ENCODE data around the gene PCDH17. TPM values are rescaled to one million over a fixed set of nuclear protein-coding genes. Genes with fewer than 3 reads are reported as not detected.

The PCDH17 gene
- total RNA-seq, 4 donors from 2014 or later = 4.6 to 10.8 (median 7.4) TPM

DNA sequence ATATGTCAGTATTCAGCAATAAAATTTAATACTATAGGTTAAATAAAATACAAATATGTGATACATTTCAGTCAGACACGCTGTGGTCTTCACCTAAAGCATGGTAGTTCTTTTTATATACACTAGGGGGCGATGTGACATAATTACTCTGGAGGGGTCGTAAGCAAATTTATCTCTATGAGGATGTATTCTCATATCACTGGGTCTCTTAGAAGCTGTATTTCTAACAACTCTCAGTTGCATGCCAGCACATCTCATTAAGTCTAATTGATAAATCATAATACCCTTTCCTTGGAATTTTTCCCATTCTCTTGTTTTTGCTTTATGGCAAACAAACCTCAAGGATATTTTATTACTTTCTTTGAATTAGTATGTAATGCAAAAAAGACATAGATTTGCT, 3.9 kb upstream of the PCDH17 start:
- no peaks in the 10 kb centered on the region for H3K36me3 ChIP-seq
- no peak overlapping the region for H3K4me3 ChIP-seq
- TF ChIP-seq, protein P1, sequence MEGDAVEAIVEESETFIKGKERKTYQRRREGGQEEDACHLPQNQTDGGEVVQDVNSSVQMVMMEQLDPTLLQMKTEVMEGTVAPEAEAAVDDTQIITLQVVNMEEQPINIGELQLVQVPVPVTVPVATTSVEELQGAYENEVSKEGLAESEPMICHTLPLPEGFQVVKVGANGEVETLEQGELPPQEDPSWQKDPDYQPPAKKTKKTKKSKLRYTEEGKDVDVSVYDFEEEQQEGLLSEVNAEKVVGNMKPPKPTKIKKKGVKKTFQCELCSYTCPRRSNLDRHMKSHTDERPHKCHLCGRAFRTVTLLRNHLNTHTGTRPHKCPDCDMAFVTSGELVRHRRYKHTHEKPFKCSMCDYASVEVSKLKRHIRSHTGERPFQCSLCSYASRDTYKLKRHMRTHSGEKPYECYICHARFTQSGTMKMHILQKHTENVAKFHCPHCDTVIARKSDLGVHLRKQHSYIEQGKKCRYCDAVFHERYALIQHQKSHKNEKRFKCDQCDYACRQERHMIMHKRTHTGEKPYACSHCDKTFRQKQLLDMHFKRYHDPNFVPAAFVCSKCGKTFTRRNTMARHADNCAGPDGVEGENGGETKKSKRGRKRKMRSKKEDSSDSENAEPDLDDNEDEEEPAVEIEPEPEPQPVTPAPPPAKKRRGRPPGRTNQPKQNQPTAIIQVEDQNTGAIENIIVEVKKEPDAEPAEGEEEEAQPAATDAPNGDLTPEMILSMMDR (IDR thresholded peaks at IDR 0.05) = peak; percentile 44 to 63 (median 52)
- TF ChIP-seq POLR2A (IDR thresholded peaks at IDR 0.05) = no peak
- no peak overlapping the region for H3K27ac ChIP-seq
- H3K9me3 ChIP-seq = no peaks in the 10 kb centered on the region
- no peak for DNase-seq (ENCODE audit: low spot score in 2 of 2)
- H3K27me3 ChIP-seq = peaks cover 0 to 45% of the 10 kb centered on the region in 2 donors
- WGBS, 2 donors = 3 to 4% methylated on average over 3 of the region's 3 CpGs
- H3K4me1 ChIP-seq = peaks cover 0 to 37% (median 10%) of the 10 kb centered on the region in 4 donors

DNA sequence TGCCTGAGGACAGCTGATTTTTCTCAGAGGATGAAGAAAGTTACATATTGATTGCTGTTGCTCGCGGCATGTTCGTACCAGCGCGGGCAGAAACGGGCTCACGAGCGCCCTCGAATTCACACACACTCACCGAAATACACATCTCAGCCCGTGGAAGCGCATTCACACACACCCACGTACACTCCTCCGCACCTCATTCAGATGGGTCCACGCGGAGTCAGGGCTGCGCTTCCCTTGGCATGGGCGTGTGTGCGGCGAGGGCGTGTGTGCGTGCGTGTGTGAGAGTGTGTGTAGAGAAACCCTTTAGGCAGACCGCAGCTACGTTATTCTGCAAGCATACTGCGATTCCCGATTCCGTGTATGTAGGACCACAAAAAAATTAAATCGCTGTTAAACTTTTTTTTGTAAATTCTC, 2.1 kb upstream of the PCDH17 start:
- Histone ChIP-seq H3K27me3 (peaks cover 0 to 62% of the 10 kb centered on the region in 2 donors), H3K27ac (no peak overlapping the region), H3K9me3 (no peaks in the 10 kb centered on the region), H3K4me3 (peak overlapping the region; percentile 33 to 60 (median 37)), H3K4me1 (peaks cover 0 to 47% (median 10%) of the 10 kb centered on the region in 4 donors), H3K36me3 (no peaks in the 10 kb centered on the region)
- DNase-seq (ENCODE audit: low spot score in 2 of 2) = no peak
- WGBS, 2 donors = 1 to 4% methylated on average over 29 of the region's 29 CpGs
- TF ChIP-seq, protein P1 (IDR thresholded peaks at IDR 0.05) = no peak
- no peak for TF ChIP-seq EP300 (IDR thresholded peaks at IDR 0.05)
- no peak for TF ChIP-seq POLR2A (IDR thresholded peaks at IDR 0.05)

DNA sequence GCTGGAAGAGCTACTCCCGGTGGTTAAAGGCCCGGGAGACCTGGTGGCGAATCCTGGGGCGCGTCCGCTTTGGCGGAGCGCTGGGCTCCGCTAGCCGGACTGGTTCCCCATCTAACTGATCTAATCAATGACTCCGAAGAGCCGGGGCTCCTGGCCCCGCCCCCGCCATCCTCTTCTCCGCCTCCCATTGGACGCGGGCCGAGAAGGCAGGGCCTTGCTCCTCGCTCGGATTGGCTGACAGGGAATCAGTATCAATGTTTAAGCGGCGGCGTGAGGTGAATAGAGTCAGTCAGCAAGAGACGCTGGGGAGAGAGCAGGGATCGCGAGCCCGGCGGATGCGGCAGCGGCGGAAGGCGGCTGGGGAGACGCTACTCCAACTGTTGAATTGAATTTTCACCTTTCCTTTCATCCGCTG, 1.7 kb upstream of the PCDH17 start:
- peak in 1 of 2 donors; percentile 65 for DNase-seq (ENCODE audit: low spot score in 2 of 2)
- peak overlapping the region in 1 of 4 donors; percentile 81 for H3K27ac ChIP-seq

DNA sequence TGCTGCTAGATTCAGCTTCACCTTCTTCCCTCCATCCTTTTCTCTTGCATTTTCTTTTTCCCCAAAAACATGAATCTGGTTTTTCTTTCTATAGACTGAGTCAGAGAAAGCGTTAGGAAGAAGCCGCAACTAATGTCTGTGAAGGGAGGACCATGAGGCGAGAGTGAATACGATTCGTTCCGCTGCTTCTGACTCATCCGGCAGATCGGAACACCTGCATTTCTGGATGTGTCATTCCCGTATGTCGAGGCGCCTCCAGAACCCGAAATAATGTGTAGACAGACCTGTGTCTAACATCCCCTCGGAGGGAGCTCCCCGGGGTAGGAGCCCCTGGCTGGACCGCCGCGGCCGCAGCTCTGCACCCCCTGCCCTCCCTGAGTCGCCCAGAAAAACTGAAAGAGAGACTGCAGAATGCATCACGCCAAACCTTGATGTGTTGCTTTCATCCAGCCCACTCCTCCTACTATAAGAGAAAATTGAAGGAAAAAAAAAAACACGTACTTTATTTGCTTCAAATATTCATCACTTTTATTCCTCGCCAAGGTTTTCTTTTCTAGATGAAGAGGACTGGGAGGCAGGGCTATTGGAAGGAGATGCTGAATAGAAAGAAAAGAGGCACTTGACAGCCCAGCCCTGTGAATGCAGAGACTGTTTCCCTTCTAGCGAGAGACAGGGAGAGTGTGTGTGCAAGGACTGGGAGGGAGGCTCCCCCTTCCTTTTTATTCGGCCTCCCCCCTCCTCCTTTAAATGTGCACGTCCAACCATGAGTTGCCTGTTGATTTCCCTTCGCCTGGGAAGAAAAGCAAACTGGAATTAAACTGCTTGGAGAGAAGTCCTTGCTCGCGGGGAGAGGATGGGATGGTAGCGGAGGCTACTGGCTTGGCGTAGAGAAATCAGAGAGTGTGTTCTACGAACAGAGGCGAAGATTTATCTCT, 616 bp upstream of the PCDH17 start:
- H3K4me1 ChIP-seq = peaks cover 0 to 47% (median 10%) of the 10 kb centered on the region in 4 donors
- H3K9me3 ChIP-seq = no peaks in the 10 kb centered on the region
- peak overlapping the region; percentile 11 to 81 (median 58) for H3K27ac ChIP-seq
- H3K36me3 ChIP-seq = no peaks in the 10 kb centered on the region
- TF ChIP-seq EP300 (IDR thresholded peaks at IDR 0.05) (no peak), POLR2A (IDR thresholded peaks at IDR 0.05) (no peak)
- TF ChIP-seq, protein P1 (IDR thresholded peaks at IDR 0.05) = no peak
- WGBS, 2 donors = 1% methylated on average over 32 of the region's 32 CpGs
- no peak for DNase-seq (ENCODE audit: low spot score in 2 of 2)
- peak overlapping the region; percentile 33 to 60 (median 37) for H3K4me3 ChIP-seq
- H3K27me3 ChIP-seq = peaks cover 0 to 67% of the 10 kb centered on the region in 2 donors

More for the DNA sequence above, 1.7 kb upstream of the PCDH17 start:
- 2% methylated on average over 34 of the region's 34 CpGs for WGBS, 2 donors
- H3K27me3 ChIP-seq = peaks cover 0 to 66% of the 10 kb centered on the region in 2 donors
- H3K36me3 ChIP-seq = no peaks in the 10 kb centered on the region
- no peaks in the 10 kb centered on the region for H3K9me3 ChIP-seq
- peak overlapping the region; percentile 33 to 60 (median 37) for H3K4me3 ChIP-seq
- peaks cover 0 to 47% (median 10%) of the 10 kb centered on the region in 4 donors for H3K4me1 ChIP-seq
- TF ChIP-seq, protein P1 (IDR thresholded peaks at IDR 0.05) = no peak
- TF ChIP-seq EP300 (IDR thresholded peaks at IDR 0.05) (peak; percentile 32 to 95), POLR2A (IDR thresholded peaks at IDR 0.05) (peak; percentile 24 to 81)
